HG03095 (cell line): ENCODE results near the gene ADRM1.

Experiments
- ATAC-seq: cut with Tn5 transposase; IDR thresholded peaks from one replicate; pipeline ENCODE4 v1.9.1; 2021; ENCODE audit warnings: moderate library complexity; ENCODE audit not compliant: unreplicated experiment

Gene ADRM1

DNA sequence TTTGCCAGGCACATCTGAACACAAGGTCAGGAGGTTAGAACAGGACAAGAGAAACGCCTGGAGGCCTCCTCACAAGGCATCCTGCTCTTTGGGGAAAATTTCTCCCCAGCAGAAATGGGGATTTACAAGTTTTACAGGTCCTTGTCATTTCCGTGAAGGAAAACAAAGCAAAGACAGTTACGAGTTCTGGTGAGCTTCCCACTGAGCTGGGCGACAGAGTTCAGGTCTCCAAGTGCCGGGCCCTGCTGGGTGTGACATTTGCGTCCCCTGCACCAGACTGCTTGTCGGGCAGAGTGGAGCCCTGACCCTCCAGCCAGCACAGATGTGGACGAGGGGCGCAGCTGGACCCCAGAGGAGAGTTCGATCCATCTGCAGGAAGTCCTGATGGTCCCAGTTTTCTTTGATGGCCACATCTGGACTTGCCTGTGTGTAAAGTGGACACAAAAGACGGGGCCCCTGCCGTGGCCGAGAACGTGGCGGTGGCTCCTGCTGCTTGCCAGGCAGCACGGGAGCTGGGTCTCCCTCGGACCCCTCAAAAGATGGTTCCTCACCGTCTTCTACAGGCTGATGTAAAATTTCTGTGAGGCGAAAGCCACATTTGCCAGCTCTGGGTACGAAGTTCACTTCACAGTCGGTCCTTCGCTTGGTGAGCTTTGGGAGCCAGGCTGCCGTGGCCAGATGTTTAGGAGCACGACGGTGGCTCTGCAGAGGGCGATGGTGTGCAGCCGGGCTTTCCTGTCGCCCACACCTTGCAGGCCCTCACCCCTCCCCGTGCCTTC, 5.2 kb upstream of the ADRM1 start:
- no peak for ATAC-seq

GRCh38 chr20:62298577-62299249, 4.1 kb upstream of the ADRM1 start:
- ATAC-seq, result no peak

DNA sequence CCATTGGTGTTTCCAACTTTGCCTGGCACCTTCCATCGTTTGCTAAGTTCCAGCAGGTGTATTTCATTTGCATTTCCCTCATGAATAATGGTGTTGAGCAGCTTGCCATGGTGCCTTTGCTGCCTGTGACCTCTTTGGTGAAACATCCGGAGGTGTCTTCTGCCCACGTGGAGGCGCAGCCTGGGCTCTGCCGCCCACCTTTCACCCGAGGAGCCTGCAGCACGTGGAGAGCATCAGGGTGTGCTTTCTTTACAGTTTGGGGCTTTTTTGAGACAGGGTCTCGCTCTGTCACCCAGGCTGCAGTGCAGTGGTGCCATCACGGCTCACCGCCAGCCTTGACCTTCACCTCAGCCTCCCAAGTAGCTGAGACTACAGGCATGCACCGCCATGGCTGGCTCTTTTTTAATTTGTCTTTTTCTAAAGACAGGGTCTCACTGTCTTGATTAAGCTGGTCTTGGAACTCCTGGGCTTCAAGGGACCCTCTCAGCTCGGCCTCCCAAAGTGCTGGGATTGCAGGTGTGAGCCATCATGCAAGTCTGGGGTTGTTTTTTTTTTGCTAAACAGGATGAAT, 3.0 kb upstream of the ADRM1 start:
- no peak for ATAC-seq

DNA sequence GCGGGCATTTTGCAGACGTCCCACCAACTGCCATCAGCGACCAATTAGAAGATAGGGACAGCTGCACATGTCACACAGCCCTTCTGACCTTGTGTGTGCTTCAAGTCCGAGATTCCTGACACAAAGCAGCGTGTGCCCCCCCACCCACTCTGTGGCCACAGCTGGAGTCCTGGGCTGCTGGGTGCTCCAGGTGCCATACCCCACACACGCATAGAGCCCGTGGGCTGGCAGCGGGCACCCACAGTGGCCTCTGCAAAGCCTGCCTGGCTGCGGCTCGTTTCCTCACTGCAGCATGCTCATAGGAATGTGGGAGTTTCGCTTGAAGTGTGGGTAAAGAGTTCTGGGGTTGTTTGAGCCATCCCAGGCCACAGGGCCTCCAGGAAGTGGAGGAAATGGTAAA, 2.5 kb upstream of the ADRM1 start:
- ATAC-seq, result no peak

- no peak for ATAC-seq
Observed at GRCh38 chr20:62301111-62301668, 1.6 kb upstream of the ADRM1 start.

DNA sequence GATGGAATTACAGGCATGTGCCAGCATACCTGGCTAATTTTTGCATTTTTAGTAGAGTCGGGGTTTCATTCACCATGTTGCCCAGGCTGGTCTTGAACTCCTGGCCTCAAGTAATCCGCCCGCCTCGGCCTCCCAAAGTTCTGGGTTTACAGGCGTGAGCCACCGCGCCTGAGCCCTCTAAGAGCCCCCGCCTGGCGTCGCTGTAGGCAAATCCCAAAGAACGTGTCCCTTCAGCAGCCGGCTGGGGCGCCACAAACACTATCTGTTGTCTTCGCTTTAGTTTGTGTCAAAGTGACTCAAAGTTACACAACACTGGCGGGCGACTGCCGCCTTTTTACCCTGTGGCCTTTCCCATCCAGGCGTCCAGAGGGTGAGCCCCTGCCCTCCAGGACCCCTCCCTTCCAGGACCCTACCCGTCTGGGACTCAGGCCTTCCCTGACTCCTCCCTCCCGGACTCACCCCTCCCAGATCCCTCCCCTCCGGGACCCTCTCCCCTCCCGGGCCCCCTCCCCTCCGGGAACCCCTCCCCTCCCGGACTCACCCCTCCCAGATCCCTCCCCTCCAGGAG, 940 bp upstream of the ADRM1 start:
- peak; percentile 35 for ATAC-seq

DNA sequence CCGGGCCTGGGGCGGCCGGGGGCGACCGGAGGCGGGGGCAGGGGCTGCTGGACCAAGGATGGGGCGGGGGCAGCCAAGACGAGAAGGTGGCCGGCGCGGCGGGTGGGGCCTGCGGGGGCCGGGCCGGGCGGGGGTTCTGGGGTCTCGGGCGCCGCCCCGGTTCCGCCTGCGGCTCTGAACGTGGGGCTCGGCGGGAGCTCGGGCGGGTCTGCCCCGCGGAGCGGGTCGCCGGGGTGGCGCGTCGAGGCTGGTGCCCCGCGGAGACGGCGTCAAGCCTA, 204 bp downstream of the ADRM1 start:
- no peak for ATAC-seq

DNA sequence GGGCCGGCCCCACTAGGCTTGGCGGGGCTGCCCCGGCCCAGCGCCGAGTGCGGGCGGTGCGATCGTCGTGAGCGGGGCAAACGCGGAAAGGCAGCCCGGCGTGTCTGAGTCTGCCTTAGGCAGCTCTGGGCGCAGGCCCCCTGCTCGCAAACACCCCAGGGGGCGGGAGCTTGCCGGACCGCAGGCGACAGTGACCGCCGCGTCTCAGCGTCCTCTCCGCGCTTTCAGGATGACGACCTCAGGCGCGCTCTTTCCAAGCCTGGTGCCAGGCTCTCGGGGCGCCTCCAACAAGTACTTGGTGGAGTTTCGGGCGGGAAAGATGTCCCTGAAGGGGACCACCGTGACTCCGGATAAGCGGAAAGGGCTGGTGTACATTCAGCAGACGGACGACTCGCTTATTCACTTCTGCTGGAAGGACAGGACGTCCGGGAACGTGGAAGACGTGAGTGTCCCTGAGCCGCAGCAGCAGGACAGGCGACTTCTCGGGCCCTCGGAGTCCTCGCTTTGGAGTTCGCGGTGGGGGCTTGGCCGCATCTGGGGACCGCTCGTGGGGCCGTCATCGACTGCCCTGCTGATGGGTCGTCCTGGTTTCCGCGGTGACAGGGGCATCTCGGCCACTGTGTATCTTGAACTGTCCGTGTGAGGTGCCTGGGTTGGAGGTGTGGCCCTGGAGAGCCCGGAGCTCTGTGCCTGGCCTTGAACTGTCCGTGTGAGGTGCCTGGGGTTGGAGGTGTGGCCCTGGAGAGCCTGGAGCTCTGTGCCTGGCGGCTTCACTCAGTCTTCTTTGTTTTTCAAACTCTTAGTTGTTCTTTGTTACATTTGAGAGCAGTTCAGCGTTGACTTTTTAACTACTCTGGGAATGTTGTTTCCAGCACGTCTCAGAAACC, 786 bp downstream of the ADRM1 start:
- ATAC-seq, result no peak

- ATAC-seq, result no peak
Observed at GRCh38 chr20:62304331-62305148, 1.7 kb downstream of the ADRM1 start.

- no peak for ATAC-seq
Observed at GRCh38 chr20:62305149-62305764, 2.5 kb downstream of the ADRM1 start.

DNA sequence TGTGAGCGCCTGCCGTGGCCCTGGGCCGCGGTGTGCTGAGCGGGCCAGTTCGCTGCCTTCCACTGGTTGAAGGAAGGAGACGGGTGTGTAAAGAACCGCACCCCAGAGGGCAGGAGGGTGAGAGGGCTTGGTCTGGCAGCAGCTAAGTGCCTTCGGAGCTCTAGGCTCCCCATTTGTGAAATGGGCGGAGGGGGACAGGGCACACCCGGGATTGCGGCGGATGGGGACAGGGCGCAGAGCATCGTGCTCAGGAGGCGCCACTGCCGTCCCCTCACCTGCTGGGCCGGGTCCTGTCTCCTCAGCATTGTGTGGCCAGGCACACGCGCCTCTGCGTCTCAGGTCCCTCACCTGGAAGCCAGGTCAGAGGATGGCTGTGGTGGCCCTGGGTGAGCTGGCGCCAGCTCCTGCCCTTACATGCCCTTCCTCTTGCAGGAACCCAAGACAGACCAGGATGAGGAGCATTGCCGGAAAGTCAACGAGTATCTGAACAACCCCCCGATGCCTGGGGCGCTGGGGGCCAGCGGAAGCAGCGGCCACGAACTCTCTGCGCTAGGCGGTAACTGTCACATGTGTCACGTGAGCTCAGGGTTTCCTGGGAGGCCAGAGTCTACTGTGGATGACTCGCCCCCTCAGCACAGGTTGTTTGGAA, 3.1 kb downstream of the ADRM1 start:
- no peak for ATAC-seq

DNA sequence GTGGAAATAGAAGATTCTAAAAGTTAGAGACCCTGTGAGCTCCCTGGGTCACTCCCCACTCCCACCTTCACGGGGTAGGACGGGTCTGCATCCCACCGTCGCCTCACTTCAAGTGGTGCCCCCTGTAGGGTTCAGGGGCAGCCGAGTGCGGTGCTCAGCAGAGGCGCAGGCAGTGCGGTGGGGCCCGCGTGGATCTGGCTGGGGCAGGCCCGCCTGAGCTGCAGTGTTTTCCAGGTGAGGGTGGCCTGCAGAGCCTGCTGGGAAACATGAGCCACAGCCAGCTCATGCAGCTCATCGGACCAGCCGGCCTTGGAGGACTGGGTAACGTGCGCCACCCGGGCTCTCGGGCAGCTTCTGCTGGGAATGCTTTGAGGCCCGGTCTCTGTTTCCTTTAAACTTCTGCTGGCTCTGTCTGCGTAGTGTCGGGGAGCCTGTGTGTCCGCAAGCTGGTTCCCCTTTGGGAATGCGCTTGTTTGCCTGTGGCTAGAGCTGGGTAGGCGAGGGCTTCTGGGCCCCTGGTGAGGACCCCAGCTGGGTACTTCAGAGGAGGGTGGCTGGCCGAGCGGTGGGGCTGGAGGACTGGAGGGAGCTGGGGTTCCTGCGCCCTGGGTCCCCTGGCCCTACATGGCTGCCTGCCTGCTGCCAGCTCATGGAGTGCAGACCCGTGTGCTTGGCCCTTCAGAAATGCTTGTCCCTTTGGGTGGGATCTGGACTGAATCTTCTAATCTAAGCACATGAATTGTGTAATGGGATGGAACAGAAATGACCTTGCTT, 3.8 kb downstream of the ADRM1 start:
- ATAC-seq, result no peak

DNA sequence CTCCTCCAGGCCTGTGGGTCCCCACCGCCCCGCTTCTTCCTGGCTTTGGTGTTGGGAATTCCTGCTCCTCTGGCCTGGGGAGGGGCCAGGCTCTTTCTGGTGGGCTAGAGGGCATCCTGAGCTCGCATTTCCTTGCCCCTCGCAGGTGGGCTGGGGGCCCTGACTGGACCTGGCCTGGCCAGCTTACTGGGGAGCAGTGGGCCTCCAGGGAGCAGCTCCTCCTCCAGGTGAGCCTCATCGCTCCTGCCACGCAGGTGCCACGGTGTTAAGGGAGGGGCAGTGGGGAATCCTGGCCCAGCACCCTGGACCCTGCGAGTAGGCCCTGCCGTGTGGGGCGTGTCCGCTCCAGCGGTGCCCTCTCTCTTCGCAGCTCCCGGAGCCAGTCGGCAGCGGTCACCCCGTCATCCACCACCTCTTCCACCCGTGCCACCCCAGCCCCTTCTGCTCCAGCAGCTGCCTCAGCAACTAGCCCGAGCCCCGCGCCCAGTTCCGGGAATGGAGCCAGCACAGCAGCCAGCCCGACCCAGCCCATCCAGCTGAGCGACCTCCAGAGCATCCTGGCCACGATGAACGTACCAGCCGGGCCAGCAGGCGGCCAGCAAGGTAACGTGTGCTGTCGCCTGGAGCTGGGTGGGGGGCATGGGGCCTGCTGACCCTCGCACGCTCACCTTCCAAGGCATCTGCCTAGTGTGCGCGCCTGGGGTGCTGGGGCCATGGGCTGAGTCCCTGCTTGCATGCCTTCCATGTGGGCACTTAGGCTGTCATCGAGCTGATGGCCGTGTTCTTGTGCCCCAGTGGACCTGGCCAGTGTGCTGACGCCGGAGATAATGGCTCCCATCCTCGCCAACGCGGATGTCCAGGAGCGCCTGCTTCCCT, 4.7 kb downstream of the ADRM1 start:
- ATAC-seq, result no peak

DNA sequence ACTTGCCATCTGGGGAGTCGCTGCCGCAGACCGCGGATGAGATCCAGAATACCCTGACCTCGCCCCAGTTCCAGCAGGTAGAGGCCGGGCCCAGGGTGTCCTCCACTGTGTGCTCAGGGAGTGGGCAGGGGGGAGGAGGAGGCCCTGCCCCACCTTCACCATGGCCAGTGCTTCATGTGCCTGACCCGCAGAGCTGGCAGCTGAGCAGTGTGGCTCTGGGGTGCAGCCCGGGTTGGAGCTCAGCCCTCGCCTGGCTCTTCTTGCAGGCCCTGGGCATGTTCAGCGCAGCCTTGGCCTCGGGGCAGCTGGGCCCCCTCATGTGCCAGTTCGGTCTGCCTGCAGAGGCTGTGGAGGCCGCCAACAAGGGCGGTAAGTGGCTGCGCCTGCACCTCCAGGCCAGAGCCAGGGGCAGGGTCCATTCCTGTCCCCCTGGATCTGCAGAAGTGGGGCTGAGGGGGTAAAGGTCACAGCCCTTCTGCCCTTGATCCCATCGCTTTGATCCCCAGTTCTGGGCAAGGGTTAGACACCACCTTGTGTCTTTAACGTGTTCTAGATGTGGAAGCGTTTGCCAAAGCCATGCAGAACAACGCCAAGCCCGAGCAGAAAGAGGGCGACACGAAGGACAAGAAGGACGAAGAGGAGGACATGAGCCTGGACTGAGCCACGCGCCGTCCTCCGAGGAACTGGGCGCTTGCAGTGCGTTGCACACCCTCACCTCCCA, 5.5 kb downstream of the ADRM1 start:
- no peak for ATAC-seq

- ATAC-seq, result no peak
Observed at GRCh38 chr20:62309198-62309944, 6.6 kb downstream of the ADRM1 start.
